HL-60 (cell line): ENCODE data around the gene CTNNA3.

ENCODE experiments used
- DNase-seq, 2 experiments: peaks; one replicate each; pipeline ENCODE4 v3.0.0-alpha.2; 2010 to 2020; ENCODE audit warnings: low read depth in 1 of 2, low spot score in 1 of 2
- H3K27ac ChIP-seq: fragments of 250-450 bp; sonication (Bioruptor Pico); replicated peaks from 2 replicates; pipeline ENCODE4 v1.5.1; 2020; ENCODE audit warnings: mild to moderate bottlenecking, moderate library complexity
- H3K27me3 ChIP-seq: fragments of 250-450 bp; sonication (Bioruptor Pico); 2 replicates; pipeline ENCODE4 v1.5.1; 2021; ENCODE audit warnings: mild to moderate bottlenecking, moderate library complexity; ENCODE audit not compliant: insufficient read depth, poor library complexity, severe bottlenecking
- H3K4me3 ChIP-seq: replicated peaks from 2 replicates; pipeline ENCODE4 v1.5.1; 2011; ENCODE audit warnings: mild to moderate bottlenecking, control low read depth, low read length; ENCODE audit not compliant: insufficient read depth
- CTCF ChIP-seq: IDR thresholded peaks from one replicate; pipeline ENCODE4 v1.5.1; 2011; ENCODE audit warnings: low read length, control low read depth, inconsistent platforms; ENCODE audit not compliant: insufficient read depth
- GABPA ChIP-seq: IDR thresholded peaks from 2 replicates; pipeline ENCODE4 v1.6.1; 2012; ENCODE audit warnings: low read depth
- POLR2AphosphoS5 ChIP-seq: IDR thresholded peaks from 2 replicates; pipeline ENCODE4 v1.6.1; 2012; ENCODE audit warnings: low read depth
- SPI1 ChIP-seq: IDR thresholded peaks from 2 replicates; pipeline ENCODE4 v1.6.1; 2012; ENCODE audit warnings: low read depth, mild to moderate bottlenecking, borderline replicate concordance
- TF ChIP-seq, protein P1 (sequence below): IDR thresholded peaks from 2 replicates; pipeline ENCODE4 v1.6.1; 2012; ENCODE audit warnings: low read depth; ENCODE audit not compliant: insufficient replicate concordance

CTNNA3 gene

DNA sequence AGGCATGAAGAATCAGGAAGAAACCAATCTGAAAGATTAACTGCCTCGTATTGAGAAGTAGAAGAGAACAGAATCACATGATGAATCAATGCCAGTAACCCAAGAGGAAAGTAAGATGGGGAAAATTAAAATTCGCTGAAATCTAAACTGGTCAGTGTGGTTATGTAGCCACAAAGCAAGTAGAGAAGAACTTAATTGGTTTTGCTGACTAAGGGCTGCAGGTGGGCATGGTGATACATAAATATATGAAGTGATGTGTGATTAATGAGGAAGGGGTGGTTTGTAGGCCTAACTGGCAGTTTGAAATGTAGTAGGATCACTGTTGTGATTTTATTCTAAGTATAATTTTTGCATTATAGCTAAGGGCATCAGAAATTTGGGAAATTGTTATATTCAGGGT is 853.6 kb downstream of the CTNNA3 start:
- no peak for TF ChIP-seq SPI1
- no peak for TF ChIP-seq GABPA
- no peak for TF ChIP-seq POLR2AphosphoS5
- TF ChIP-seq CTCF, result no peak
- TF ChIP-seq, protein P1, sequence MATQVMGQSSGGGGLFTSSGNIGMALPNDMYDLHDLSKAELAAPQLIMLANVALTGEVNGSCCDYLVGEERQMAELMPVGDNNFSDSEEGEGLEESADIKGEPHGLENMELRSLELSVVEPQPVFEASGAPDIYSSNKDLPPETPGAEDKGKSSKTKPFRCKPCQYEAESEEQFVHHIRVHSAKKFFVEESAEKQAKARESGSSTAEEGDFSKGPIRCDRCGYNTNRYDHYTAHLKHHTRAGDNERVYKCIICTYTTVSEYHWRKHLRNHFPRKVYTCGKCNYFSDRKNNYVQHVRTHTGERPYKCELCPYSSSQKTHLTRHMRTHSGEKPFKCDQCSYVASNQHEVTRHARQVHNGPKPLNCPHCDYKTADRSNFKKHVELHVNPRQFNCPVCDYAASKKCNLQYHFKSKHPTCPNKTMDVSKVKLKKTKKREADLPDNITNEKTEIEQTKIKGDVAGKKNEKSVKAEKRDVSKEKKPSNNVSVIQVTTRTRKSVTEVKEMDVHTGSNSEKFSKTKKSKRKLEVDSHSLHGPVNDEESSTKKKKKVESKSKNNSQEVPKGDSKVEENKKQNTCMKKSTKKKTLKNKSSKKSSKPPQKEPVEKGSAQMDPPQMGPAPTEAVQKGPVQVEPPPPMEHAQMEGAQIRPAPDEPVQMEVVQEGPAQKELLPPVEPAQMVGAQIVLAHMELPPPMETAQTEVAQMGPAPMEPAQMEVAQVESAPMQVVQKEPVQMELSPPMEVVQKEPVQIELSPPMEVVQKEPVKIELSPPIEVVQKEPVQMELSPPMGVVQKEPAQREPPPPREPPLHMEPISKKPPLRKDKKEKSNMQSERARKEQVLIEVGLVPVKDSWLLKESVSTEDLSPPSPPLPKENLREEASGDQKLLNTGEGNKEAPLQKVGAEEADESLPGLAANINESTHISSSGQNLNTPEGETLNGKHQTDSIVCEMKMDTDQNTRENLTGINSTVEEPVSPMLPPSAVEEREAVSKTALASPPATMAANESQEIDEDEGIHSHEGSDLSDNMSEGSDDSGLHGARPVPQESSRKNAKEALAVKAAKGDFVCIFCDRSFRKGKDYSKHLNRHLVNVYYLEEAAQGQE, result no peak
- Histone ChIP-seq H3K27me3 (no peaks in the 10 kb centered on the region), H3K27ac (no peak overlapping the region), H3K4me3 (no peak overlapping the region)
- DNase-seq, result no peak

DNA sequence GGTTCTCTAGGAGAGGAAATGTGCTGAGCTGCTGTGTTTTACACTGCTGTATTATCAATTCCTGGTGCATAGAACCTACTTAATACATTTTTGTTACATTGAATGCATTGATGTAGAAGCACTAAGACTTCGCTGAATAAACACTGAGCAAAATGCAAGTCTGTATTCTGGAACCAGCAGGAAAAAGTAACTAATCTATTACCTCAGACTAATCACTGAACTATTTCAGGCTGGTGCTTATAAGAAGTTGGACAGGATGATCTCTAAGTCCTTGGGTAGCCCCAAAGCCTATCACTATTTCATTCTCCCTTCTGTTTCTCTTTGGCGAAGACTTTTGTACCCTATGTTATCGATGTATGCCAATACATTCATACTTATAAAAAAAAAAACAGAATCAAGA is 857.3 kb downstream of the CTNNA3 start:
- Histone ChIP-seq H3K4me3 (no peak overlapping the region), H3K27ac (no peak overlapping the region), H3K27me3 (no peaks in the 10 kb centered on the region)
- TF ChIP-seq GABPA (no peak), CTCF (no peak), SPI1 (no peak), POLR2AphosphoS5 (no peak)
- TF ChIP-seq, protein P1, result no peak
- DNase-seq, result no peak

- DNase-seq, result no peak
- Histone ChIP-seq H3K4me3 (no peak overlapping the region), H3K27me3 (no peaks in the 10 kb centered on the region), H3K27ac (no peak overlapping the region)
- TF ChIP-seq POLR2AphosphoS5 (no peak), CTCF (no peak), GABPA (no peak), SPI1 (no peak)
- TF ChIP-seq, protein P1, result no peak
Measured at GRCh38 chr10:66837990-66838389, 858.0 kb downstream of the CTNNA3 start.
